ENCODE results near the gene LAMTOR4.
"Not testable (repeated sequence)": the region's sequence is repeated elsewhere in the genome, so short reads cannot be mapped to it uniquely, and the experiment has no call there.

LAMTOR4 gene

DNA sequence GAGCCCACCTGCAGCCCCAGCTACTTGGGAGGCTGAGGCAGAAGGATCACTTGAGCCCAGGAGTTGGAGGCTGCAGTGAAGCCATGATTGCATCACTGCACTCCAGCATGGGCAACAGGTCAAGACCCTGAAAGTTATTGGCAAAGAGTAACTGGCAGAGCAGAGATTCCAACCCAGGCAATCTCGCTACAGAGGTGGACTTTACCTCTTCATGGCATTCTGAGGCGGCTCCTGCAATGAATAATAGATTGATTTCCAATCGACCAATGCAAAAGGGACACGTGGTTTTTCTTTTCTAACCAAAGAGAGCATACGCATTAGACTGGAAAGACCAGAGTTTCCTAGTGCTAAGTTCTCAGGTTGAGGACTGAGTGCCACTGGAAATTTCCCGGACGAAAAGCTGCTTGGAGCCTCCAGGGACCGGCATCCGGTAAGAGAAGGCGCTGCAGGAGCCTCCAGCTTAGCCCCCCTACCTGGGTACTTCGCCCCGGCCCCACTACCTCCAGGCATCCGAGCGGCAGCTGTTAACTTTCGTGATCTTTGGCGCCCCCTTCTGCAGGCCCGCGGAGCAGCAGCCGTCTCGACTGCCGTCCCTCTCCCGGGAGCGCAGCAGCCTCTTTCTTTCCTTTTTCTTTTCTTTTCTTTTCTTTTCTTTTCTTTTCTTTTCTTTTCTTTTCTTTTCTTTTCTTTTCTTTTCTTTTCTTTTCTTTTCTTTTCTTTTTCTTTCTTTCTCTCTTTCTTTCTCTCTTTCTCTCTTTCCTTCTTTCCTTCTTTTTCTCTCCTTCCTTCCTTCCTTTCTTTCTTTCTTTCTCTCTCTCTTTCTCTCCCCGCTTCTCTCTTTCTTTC, 17.9 kb upstream of the LAMTOR4 start:
- no peak overlapping the region for H3K4me3 ChIP-seq (ENCODE audit: low read length)
- TF ChIP-seq, protein P1, sequence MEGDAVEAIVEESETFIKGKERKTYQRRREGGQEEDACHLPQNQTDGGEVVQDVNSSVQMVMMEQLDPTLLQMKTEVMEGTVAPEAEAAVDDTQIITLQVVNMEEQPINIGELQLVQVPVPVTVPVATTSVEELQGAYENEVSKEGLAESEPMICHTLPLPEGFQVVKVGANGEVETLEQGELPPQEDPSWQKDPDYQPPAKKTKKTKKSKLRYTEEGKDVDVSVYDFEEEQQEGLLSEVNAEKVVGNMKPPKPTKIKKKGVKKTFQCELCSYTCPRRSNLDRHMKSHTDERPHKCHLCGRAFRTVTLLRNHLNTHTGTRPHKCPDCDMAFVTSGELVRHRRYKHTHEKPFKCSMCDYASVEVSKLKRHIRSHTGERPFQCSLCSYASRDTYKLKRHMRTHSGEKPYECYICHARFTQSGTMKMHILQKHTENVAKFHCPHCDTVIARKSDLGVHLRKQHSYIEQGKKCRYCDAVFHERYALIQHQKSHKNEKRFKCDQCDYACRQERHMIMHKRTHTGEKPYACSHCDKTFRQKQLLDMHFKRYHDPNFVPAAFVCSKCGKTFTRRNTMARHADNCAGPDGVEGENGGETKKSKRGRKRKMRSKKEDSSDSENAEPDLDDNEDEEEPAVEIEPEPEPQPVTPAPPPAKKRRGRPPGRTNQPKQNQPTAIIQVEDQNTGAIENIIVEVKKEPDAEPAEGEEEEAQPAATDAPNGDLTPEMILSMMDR (conservative IDR thresholded peaks at IDR 0.05; ENCODE audit: low read depth, low read length) = peak; percentile 80
- no peak for DNase-seq (ENCODE audit: low read depth)

DNA sequence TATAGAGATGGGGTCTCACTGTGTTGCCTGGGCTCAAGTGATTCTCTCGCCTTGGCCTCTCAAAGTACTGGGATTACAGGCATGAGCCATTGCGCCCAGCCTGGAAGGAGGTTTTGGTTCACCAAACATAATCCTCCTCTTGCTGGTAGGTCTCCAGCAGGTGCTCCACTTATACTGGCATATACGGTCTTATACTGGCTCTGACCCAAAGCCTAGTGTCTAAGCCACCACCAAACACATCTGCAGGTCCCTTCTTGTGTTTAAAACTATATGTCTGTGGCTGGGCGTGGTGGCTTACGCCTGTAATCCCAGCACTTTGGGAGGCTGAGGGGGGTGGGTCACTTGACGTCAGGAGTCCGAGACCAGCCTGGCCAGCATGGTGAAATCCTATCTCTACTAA, 16.6 kb upstream of the LAMTOR4 start:
- no peak for DNase-seq (ENCODE audit: low read depth)
- TF ChIP-seq, protein P1 (conservative IDR thresholded peaks at IDR 0.05; ENCODE audit: low read depth, low read length) = no peak
- no peak overlapping the region for H3K4me3 ChIP-seq (ENCODE audit: low read length)

DNA sequence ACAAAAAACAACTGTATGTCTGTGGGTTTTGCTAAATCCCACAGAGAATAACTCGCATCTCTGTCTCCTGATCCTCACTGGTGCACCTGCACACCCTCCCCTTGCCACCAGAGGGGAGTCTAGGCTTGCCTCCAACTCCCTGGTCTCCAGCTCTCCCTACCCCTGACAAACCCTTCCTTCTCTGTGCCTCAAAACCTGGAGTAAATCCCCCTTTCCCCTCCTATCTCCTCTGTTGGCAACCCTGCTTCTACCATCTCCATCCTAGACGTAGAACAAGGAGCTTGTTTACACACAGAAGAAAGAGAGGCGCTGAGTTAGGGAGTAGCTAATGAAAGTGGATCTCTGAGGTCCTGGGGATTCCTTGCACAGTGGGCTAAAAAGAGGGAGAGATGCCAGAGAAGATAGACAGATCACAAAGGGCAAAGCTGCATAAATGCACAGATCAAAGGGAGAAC, 16.0 kb upstream of the LAMTOR4 start:
- TF ChIP-seq, protein P1 (conservative IDR thresholded peaks at IDR 0.05; ENCODE audit: low read depth, low read length) = peak; percentile 99
- no peak overlapping the region for H3K4me3 ChIP-seq (ENCODE audit: low read length)
- no peak for DNase-seq (ENCODE audit: low read depth)

DNA sequence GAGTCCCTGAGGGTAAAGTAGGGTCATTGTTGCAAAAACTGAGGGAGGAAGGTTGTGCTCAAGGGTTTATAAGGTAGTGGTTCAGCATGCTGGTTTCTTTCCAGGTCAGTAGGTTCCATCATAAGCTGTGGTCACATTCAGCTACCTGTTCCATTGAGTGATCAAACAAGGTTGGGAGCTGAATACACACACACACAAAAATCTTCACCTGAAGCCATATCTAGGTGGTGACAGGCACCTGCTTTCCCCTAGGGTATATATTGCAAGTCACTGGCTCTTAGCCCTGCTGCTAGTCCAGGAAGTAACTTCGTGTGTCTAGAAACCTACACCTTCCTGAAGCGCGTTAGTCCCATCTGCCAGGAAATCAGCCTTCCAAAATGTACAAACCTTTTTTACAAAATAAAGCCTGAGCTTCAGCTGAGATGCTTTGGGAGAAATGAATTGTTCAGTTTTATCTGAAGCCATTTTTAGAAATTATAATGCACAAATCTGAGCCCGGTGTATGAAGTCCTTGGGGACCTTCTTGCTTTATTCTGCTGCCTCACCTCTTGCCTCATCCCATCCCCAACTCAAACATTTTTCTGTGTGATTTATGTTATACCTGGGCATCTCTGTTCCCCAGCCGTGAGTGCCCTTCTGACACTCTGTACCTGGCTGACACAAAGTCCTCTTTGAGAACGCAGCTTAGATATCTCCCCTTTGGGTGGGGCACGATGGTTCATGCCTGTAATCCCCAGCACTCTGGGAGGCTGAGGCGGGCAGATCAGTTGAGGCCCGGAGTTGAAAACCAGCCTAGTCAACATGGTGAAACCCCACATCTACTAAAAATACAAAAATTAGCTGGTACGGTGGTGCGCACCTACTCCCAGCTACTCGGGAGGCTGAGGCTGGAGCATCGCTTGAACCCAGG, 10.6 kb upstream of the LAMTOR4 start:
- DNase-seq (ENCODE audit: low read depth) = no peak
- TF ChIP-seq, protein P1 (conservative IDR thresholded peaks at IDR 0.05; ENCODE audit: low read depth, low read length) = no peak
- no peak overlapping the region for H3K4me3 ChIP-seq (ENCODE audit: low read length)

DNA sequence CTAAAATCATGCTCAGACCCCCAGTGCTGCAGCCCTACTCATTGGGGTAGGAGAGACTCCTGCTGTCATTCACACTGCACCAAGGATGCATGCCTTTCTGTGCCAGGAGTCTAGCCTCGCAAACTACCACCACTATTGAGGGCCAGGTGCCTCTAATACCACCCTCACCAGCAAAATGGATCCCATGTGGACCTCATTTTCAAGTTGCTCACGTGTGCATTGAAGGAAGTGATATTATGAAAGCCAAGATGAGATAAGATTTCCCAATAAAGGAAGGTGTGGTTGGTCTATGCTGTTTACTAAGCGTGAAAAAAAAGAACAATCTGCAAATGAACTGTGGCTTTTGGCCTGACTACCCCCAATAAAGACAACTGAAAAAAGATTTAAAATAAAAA, 7.2 kb upstream of the LAMTOR4 start:
- DNase-seq (ENCODE audit: low read depth) = no peak
- no peak overlapping the region for H3K4me3 ChIP-seq (ENCODE audit: low read length)
- TF ChIP-seq, protein P1 (conservative IDR thresholded peaks at IDR 0.05; ENCODE audit: low read depth, low read length) = no peak

DNA sequence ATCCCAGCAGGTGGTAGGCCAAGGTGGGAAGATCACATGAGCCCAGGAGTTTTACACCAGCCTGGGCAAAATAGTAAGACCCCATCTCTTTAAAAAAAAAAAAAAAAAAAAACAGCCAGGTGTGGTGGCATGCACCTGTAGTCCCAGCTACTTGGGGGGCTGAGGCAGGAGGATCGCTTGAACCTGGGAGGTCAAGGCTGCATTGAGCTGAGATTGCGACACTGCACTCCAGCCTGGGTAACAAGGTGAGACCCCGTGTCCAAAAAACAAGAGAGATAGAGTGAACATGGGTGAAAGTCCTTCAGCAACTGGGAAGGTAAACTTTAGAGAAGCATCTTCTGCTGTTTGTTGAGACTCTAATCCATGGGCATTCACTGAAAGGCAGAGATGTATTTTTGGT, 6.3 kb upstream of the LAMTOR4 start:
- H3K4me3 ChIP-seq (ENCODE audit: low read length) = no peak overlapping the region
- TF ChIP-seq, protein P1 (conservative IDR thresholded peaks at IDR 0.05; ENCODE audit: low read depth, low read length) = no peak
- no peak for DNase-seq (ENCODE audit: low read depth)

DNA sequence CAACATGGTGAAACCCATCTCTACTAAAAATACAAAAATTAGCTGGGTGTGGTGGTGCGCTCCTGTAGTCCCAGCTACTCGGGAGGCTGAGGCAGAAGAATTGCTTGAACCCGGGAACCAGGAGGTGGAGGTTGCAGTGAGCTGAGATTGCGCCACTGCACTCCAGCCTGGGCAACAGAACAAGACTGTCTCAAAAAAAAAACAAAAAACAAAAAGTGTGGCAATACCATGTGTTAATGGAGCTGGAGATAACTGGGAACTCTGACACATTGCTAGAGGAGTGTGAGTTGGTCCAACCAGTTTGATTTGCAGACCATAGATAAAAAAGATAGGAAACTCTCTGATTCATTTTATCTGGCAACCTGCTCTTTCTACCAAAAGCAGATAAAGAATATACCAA, 2.4 kb upstream of the LAMTOR4 start:
- not testable (repeated sequence) for DNase-seq (ENCODE audit: low read depth); H3K4me3 ChIP-seq (ENCODE audit: low read length)
